GM10266 (cell line): ENCODE measurements around the gene STEAP3.

Experiments used
- DNase-seq: peaks from one replicate; pipeline ENCODE4 v3.0.0; 2012; ENCODE audit errors: extremely low spot score
- CTCF ChIP-seq: IDR thresholded peaks from 2 replicates; pipeline ENCODE4 v1.5.1; 2012; ENCODE audit warnings: mild to moderate bottlenecking, low read depth; ENCODE audit not compliant: control insufficient read depth, insufficient read depth; ENCODE audit errors: missing control alignments

STEAP3 gene

GRCh38 chr2:119295688-119296375 is 72.2 kb downstream of the STEAP3 start:
- TF ChIP-seq CTCF, result no peak
- DNase-seq, result no peak

DNA sequence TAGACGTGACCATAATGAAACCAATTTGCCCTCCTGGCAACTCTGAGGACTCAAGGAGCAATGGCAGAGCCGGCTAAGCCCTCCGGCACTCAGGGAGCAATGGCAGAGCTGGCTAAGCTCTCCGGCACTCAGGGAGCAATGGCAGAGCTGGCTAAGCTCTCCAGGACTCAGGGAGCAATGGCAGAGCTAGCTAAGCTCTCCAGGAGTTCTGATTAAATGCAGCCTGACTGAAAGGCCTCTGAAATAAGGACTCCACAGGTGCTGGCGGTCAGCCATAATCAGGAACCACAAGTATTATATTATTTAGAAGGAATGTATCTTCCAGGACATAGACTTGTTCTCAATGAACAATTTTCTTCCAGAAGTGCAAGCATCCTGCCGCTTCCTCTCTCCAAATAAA is 77.8 kb downstream of the STEAP3 start:
- DNase-seq, result no peak
- TF ChIP-seq CTCF, result no peak

DNA sequence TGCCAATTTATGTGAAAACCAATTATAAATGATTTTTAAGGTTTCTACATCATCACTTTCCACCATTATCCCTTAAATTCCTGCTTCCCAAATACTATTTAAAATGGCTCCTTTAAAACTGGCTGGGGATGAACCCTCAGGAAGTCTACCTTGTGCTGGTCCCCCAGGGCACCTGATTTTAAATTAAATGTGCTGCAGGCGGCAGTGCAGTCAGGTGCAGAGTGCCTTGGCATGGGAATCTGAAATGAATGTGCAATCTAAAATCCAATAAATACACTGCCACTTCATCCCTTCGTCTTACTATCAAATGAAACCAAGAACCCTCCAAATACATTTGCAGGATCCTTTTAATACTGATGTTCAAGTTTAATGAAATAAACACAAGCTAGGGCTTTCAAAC is 81.2 kb downstream of the STEAP3 start:
- DNase-seq, result no peak
- no peak for TF ChIP-seq CTCF

GRCh38 chr2:119305497-119306195 is 82.0 kb downstream of the STEAP3 start:
- no peak for TF ChIP-seq CTCF
- no peak for DNase-seq

GRCh38 chr2:119306196-119306590 is 82.6 kb downstream of the STEAP3 start:
- DNase-seq, result no peak
- no peak for TF ChIP-seq CTCF

GRCh38 chr2:119307419-119308140 is 83.9 kb downstream of the STEAP3 start:
- DNase-seq, result no peak
- no peak for TF ChIP-seq CTCF
